OCI-LY1 (cell line): ENCODE measurements around the gene OR4D1.
"Not testable (repeated sequence)": the region's sequence is repeated elsewhere in the genome, so short reads cannot be mapped to it uniquely, and the experiment has no call there.

Source experiments
- H2AFZ ChIP-seq: fragments of 200-600 bp; sonication (generic), shearing (Covaris generic); 2 replicates; pipeline ENCODE4 v1.6.0; 2014; ENCODE audit warnings: antibody characterized with exemption, mild to moderate bottlenecking, low read length
- H3F3A ChIP-seq: fragments of 200-600 bp; sonication (generic), shearing (Covaris generic); 2 replicates; pipeline ENCODE4 v1.6.0; 2014; ENCODE audit warnings: mild to moderate bottlenecking, antibody characterized with exemption, low read length, moderate library complexity; ENCODE audit not compliant: insufficient read depth
- H3K27ac ChIP-seq: fragments of 200-600 bp; sonication (generic); 2 replicates; pipeline ENCODE4 v1.5.1; 2014; ENCODE audit warnings: low read length, mixed run types, mild to moderate bottlenecking, low read depth; ENCODE audit not compliant: poor library complexity, severe bottlenecking
- H3K27me3 ChIP-seq: fragments of 200-600 bp; sonication (generic); 2 replicates; pipeline ENCODE4 v1.6.0; 2014; ENCODE audit warnings: antibody characterized with exemption, mild to moderate bottlenecking, low read length, moderate library complexity; ENCODE audit not compliant: insufficient read depth
- H3K36me3 ChIP-seq: fragments of 200-600 bp; sonication (generic); 2 replicates; pipeline ENCODE4 v1.6.1; 2014; ENCODE audit warnings: mild to moderate bottlenecking, antibody characterized with exemption, low read length, moderate library complexity, mixed read lengths; ENCODE audit not compliant: insufficient read depth
- H3K4me1 ChIP-seq: fragments of 200-600 bp; sonication (generic); 2 replicates; pipeline ENCODE4 v1.5.1; 2014; ENCODE audit warnings: mild to moderate bottlenecking, low read length, moderate library complexity; ENCODE audit not compliant: insufficient read depth, severe bottlenecking
- H3K4me2 ChIP-seq: fragments of 200-600 bp; sonication (generic), shearing (Covaris generic); 2 replicates; pipeline ENCODE4 v1.6.1; 2014; ENCODE audit warnings: low read length
- H3K4me3 ChIP-seq: fragments of 200-600 bp; sonication (generic); 2 replicates; pipeline ENCODE4 v1.5.1; 2014; ENCODE audit warnings: low read length, low read depth, mild to moderate bottlenecking, mixed read lengths; ENCODE audit not compliant: poor library complexity, severe bottlenecking
- H3K79me2 ChIP-seq: fragments of 200-600 bp; shearing (Covaris generic); 2 replicates; pipeline ENCODE4 v1.6.1; 2016; ENCODE audit warnings: mixed run types, low read length, mixed read lengths; ENCODE audit not compliant: insufficient read depth
- H3K9ac ChIP-seq: fragments of 200-600 bp; sonication (generic), shearing (Covaris generic); 2 replicates; pipeline ENCODE4 v1.6.1; 2014; ENCODE audit warnings: mild to moderate bottlenecking, low read length, mixed read lengths
- H3K9me2 ChIP-seq: fragments of 200-600 bp; sonication (generic), shearing (Covaris generic); 2 replicates; pipeline ENCODE4 v1.6.1; 2014; ENCODE audit warnings: low read depth, mild to moderate bottlenecking, low read length, mixed read lengths
- H3K9me3 ChIP-seq: fragments of 200-600 bp; shearing (Covaris generic); 2 replicates; pipeline ENCODE4 v1.6.1; 2014; ENCODE audit warnings: low read length, mixed read lengths
- H4K20me1 ChIP-seq: fragments of 200-600 bp; sonication (generic), shearing (Covaris generic); 2 replicates; pipeline ENCODE4 v1.6.0; 2016; ENCODE audit warnings: mild to moderate bottlenecking, low read length; ENCODE audit not compliant: insufficient read depth
- EZH2 ChIP-seq: fragments of 200-600 bp; sonication (generic), shearing (Covaris generic); IDR thresholded peaks from 2 replicates; pipeline ENCODE4 v1.8.0; 2017; ENCODE audit warnings: borderline replicate concordance, mixed run types, mild to moderate bottlenecking, antibody characterized with exemption, low read length, moderate library complexity, mixed read lengths
- TF ChIP-seq, protein P1 (sequence below): fragments of 200-600 bp; sonication (generic), shearing (Covaris generic); IDR thresholded peaks from 2 replicates; pipeline ENCODE4 v1.5.1; 2017; ENCODE audit warnings: mild to moderate bottlenecking, antibody characterized with exemption, low read length, moderate library complexity, mixed read lengths

Gene OR4D1

DNA sequence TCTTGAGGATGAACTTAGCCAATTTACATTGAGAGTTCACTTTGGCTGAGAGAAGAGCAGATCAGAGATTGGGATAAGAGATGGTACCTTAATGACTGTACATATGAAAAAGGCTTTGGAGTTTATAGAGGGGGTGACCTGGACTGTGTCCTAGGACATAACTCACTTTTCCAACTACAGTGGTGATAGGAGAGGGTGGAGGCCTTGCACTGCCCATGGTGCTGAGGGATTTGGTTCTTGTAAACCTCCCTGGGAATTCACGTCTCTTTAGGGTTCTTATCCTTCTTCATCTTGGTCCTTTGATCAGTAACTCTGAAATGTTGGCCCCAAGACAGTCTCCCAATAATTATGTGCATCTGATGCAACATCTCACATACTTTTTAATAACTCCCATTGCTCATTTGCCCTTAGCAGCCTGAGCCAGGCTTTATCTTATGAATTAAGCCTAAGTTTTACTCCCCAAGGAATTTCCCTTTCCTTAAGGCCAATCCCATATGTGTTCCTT lies at the start of gene OR4D1:
Gene OR4D1 (plus strand): TSS at position 455 of the 505 bp plus-strand sequence. CDS start 6,770 bp downstream, outside the sequence.
- Histone ChIP-seq H3K27me3 (peaks cover 3% of the 10 kb centered on the region), H2AFZ (no peak within 1 kb of the TSS), H3K9ac (no peak within 1 kb of the TSS), H3K9me3 (peaks cover 15% of the 10 kb centered on the region), H3K79me2 (no peaks in the 10 kb centered on the region), H3K9me2 (no peaks in the 10 kb centered on the region), H3K4me1 (no peaks in the 10 kb centered on the region), H3K27ac (no peak within 1 kb of the TSS), H3K4me2 (no peak within 1 kb of the TSS), H4K20me1 (no peaks in the 10 kb centered on the region), H3K4me3 (no peak within 1 kb of the TSS), H3K36me3 (no peaks in the 10 kb centered on the region), H3F3A (no peaks in the 10 kb centered on the region)
- TF ChIP-seq, protein P1, sequence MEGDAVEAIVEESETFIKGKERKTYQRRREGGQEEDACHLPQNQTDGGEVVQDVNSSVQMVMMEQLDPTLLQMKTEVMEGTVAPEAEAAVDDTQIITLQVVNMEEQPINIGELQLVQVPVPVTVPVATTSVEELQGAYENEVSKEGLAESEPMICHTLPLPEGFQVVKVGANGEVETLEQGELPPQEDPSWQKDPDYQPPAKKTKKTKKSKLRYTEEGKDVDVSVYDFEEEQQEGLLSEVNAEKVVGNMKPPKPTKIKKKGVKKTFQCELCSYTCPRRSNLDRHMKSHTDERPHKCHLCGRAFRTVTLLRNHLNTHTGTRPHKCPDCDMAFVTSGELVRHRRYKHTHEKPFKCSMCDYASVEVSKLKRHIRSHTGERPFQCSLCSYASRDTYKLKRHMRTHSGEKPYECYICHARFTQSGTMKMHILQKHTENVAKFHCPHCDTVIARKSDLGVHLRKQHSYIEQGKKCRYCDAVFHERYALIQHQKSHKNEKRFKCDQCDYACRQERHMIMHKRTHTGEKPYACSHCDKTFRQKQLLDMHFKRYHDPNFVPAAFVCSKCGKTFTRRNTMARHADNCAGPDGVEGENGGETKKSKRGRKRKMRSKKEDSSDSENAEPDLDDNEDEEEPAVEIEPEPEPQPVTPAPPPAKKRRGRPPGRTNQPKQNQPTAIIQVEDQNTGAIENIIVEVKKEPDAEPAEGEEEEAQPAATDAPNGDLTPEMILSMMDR: no peak
- no peak for TF ChIP-seq EZH2

DNA sequence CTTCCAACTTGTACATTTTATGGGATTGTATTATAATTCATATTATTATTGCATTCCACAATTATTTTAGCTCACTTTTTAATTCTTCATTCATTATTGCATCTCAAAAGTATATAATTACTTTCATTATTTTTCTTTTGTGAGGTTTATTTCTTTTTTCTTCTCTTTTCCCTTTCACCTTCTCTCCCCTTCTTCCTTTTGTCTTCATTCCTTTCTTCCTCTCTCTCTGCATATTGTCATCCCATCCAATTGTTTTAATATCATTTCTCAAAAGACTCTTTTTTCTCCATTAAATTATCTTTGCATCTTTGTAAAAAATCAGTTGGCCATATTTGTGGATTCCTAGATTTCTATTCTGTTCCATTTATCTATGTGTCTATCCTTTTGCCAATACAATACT lies 47.7 kb upstream of the OR4D1 start:
- no peaks in the 10 kb centered on the region; the same call in 1 of the 2 replicates for H3F3A ChIP-seq
- H3K36me3 ChIP-seq: no peaks in the 10 kb centered on the region
- no peaks in the 10 kb centered on the region for H4K20me1 ChIP-seq
- H3K4me1 ChIP-seq: no peaks in the 10 kb centered on the region
- no peaks in the 10 kb centered on the region for H3K27me3 ChIP-seq
- TF ChIP-seq EZH2: no peak
- TF ChIP-seq, protein P1: no peak
- H3K4me2 ChIP-seq: no peak overlapping the region
- no peaks in the 10 kb centered on the region for H3K79me2 ChIP-seq
- H3K27ac ChIP-seq: no peak overlapping the region
- no peaks in the 10 kb centered on the region for H3K9me3 ChIP-seq
- no peak overlapping the region for H2AFZ ChIP-seq
- no peaks in the 10 kb centered on the region for H3K9me2 ChIP-seq
- no peak overlapping the region for H3K9ac ChIP-seq
- H3K4me3 ChIP-seq: no peak overlapping the region

DNA sequence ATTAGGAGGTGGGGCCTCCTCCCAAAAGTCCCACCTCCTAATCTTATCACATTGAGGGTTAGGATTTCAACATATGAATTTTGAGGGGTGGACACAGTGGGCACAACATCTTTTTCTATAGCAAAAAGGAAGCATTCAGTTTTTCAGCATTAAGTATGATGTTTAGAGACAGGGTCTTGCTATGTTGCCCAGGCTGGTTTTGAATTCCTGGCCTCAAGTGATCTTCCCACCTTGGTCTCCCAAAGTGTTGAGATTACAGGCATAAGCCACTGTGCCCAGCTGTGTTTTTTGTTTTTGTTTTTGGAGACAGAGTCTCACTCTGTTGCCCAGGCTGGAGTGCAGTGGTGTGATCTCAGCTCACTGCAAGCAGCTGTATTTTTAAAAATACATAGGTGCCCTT lies 46.3 kb upstream of the OR4D1 start:
- H3K4me1 ChIP-seq, H3K4me2 ChIP-seq, H3K36me3 ChIP-seq, H3K27me3 ChIP-seq, H3K79me2 ChIP-seq, H3K9ac ChIP-seq, H3K27ac ChIP-seq, H3K4me3 ChIP-seq, H2AFZ ChIP-seq, H3F3A ChIP-seq, H3K9me2 ChIP-seq, H3K9me3 ChIP-seq, H4K20me1 ChIP-seq: not testable (repeated sequence)

DNA sequence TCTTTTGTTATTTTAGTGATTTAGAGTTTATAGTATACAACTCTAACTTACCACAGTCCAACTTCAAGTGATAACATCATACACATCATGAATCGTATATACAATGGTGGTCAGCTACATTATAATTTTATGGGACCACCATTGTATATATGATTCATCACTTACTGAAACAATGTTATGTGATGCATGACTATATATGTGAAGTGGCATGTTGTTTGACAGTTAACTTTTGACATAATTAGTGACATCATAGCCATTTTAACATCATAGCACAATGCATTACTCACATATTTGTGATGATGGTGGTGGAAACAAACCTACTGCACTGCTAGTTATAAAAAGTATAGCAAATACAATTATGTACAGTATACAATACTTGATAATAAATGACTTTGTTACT lies 43.1 kb upstream of the OR4D1 start:
- Histone ChIP-seq H3K27ac (no peak overlapping the region), H3K9me3 (peaks cover 3% of the 10 kb centered on the region; the same call in 1 of the 2 replicates), H3K9ac (no peak overlapping the region), H3K9me2 (no peaks in the 10 kb centered on the region), H3K4me1 (no peaks in the 10 kb centered on the region), H3K4me2 (no peak overlapping the region), H3K27me3 (peaks cover 4% of the 10 kb centered on the region; the same call in 1 of the 2 replicates), H3K79me2 (no peaks in the 10 kb centered on the region), H2AFZ (no peak overlapping the region), H4K20me1 (no peaks in the 10 kb centered on the region), H3F3A (no peaks in the 10 kb centered on the region; the same call in 1 of the 2 replicates), H3K36me3 (no peaks in the 10 kb centered on the region), H3K4me3 (no peak overlapping the region)
- no peak for TF ChIP-seq EZH2
- TF ChIP-seq, protein P1: no peak
